ENCODE measurements around the gene TMEM212.

The TMEM212 gene

DNA sequence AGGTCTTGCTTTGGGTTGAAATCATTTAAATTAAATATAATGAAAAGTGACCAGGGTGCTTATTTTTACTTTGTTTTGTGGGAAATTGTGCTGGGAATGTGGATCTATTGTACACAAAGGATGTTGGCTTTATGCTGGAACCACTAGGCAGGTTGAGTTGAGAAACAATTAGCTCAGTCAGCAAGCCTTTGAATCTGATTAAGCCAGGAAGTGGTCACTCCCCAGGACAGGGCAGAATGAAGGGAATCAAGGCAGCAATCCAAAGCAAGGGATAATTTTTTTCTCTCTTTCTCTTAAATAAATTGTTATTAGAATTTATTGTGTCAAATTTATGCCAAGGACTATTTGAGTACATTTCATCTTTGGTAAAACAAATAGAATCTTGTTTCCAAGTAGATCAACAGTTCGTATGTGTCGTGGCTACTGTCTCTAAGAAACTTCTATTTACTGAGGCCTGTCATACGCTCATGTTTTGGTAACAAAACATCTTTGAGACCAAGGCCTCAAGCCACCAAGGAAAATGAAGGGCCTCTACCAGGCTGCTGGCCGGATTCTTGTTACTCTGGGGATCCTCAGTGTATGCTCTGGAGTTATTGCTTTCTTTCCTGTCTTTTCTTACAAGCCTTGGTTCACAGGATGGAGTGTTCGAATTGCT is at the start of gene TMEM212:
TMEM212 (plus strand) TSS at position 486 of the 655 bp plus-strand sequence; CDS start at position 521, 35 bp downstream.
- no peak for FAIRE-seq

DNA sequence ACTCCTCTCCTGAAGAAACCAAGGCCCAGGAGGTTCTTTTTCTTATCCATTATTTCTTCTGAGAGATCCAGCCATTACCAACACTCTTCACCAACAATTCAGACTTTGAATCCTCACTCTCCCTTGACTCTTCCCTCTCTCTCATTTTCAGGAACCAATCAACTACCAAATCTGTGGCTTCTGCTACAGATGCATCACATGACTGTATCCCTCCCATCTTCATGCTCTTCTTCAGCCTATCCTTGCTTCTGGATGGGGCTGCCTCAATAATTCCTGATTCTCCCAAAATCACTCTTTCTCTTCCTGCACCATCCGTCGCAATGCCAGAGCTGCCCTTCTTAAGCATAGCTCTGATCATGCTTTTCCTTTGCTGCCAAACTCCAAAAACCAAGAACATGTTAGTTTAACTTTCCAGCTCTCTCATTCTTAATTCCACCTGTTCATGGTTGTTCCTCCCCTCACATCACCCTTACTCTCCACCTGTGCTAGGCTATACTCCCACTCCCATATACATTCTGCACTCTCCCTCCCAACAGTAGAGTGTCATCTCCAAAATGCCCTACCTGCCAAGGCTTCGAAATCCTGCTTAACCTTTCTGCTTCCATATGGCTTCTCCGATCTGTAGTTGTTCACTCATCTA is 46.4 kb upstream of the TMEM212 start:
- no peak for FAIRE-seq

GRCh38 chr3:171797265-171797679 is 45.9 kb upstream of the TMEM212 start:
- no peak for FAIRE-seq

GRCh38 chr3:171797873-171798272 is 45.3 kb upstream of the TMEM212 start:
- FAIRE-seq: no peak

GRCh38 chr3:171799501-171799900 is 43.6 kb upstream of the TMEM212 start:
- FAIRE-seq: no peak

DNA sequence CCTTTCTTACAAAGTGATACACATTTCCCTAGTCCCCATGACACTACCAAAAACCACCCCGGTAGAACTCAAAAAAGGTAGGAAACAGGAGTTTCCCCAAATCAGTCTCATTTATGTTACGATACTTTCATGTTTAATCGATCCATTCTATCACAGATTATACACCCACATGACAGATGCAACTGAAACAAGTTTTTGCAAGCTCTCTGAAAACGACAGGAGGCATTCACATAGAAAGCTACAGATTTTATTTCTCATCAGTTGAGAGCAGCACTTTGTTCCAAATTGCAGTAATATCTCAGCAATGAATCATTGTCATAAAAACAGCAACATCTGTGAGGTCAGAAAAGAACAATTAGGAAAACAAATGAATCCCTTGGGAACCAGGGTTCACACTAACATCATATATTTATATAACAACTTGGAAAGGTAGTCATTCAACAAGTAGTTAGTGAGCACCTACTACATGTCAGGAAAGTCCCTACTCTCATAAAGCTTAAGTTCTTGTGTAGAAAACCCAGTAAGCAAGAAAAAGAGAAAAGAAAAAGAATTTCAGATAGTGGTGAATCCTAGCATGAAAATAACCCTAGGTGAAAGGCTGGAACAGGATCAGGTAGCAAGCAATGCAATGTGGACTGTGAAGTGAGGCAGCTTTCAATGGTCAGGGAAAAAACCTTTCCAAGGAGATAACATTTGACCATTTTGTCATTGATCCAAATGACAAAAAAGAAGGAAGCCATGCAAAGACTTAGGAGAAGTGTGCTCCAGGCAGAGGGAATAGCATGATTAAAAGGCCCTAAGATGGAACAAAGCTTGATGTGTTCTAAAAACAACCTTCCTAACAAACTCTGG is 41.2 kb upstream of the TMEM212 start:
- FAIRE-seq: no peak

- FAIRE-seq: no peak
Measured at GRCh38 chr3:171802590-171802956, 40.6 kb upstream of the TMEM212 start.

- no peak for FAIRE-seq
Measured at GRCh38 chr3:171803044-171803443, 40.1 kb upstream of the TMEM212 start.

DNA sequence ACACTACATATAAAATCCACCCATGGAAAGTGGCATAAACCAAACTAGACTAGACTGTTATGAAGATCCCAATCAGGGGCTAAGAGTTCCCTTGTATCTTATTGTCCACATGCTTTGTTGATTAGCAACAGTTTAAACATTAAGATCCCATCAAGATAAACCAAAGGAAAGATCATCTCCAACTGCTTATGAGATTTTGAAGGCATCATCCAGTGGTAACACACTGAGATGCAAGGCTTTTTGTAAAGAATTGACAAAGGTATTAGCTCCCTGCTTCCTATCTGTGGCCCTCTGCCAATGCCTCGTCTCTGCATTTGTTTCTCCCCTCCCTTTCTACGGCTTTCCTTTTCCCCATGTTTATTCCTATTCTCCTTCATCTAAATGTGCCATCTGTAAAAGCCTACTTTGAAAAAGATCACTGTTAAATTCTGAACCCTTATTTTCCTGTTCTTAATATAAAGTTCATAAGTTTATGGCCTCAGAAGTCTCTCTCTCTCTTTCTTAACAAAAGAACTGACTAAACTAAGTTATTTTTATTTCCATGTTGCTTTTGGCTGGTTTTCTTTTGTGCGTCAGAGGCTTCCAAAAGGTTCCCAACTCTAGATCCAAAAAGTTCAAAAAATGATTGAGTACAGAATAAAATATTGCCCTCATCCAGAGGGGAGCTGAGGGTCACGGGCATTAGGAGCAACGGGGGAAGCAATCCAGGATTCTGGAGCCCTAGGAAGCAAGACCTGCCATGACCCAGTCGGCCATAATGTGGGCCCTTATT is 38.3 kb upstream of the TMEM212 start:
- no peak for FAIRE-seq

DNA sequence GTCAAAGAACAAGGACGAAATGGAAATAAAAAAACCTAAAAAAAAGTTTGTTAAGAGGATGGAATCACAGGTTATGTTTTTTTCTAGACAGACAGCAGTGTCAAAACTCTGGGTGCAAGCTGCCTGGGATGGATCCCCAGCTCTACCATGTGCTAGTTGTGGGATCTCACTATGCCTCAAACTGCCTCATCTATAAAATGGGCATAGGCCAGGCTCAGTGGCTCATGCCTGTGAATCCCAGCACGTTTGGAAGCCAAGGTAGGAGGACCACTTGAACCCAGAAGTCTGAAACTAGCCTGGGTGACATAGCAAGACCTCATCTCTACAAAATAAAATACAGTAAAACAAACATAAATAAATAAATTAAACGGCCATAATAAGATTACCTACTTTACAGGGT is 37.5 kb upstream of the TMEM212 start:
- no peak for FAIRE-seq

DNA sequence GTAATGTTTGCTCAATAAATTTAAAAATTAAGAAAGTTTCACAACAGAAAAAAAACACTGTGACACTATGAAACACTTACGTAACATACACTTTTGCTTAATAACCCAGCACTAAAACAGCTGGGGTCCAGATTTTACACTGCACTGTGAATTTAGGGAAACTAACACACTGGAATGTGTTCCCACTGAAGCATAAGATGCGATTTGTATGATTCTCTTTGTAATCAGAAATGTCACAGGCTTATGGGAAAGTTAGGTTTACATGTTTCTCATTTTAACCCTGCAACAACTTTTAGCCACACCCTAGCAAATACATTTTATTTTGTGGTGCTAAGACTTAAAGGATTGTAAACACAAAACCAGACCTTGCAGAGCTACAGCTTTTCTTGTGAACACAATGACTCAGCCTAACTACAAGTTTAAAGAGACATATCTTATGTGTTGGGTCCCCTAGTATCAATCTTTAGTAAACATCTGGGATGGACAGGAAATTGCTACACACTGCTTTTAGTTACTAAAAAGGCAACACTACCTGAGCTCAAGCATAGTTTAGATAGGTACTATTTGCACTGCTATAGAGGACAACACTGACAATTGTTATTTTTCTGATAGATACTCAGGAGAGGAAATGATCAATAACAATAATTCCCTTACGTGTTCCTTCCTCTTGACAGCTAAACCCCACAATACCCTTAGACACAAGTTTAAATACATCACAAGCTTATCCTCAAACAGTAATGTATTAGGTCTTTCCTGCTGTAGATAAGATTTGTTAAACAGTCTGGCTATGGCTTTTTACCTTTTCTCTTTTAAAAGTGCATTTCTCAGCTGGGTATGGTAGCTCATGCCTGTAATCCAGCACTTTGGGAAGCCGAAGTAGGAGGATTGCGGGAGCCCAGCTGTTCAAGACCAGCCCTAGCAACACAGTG is 36.7 kb upstream of the TMEM212 start:
- no peak for FAIRE-seq

- FAIRE-seq: no peak
Measured at GRCh38 chr3:171807129-171807675, 35.9 kb upstream of the TMEM212 start.

DNA sequence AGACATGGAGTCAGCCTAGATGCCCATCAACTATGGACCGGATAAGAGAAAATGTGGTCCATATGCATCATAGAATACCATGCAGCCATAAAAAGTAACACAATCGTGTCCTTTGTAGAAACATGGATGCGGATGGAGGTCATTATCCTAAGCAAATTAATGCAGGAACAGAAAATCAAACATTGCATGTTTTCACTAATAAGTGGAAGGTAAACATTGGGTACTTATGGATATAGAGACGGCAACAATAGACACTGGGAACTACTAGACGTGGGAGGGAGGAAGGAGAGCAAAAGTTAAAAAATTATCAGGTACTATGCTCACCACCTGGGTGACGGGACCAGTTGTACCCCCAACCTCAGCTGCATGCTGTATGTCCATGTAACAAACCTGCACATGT is 35.3 kb upstream of the TMEM212 start:
- FAIRE-seq: no peak

DNA sequence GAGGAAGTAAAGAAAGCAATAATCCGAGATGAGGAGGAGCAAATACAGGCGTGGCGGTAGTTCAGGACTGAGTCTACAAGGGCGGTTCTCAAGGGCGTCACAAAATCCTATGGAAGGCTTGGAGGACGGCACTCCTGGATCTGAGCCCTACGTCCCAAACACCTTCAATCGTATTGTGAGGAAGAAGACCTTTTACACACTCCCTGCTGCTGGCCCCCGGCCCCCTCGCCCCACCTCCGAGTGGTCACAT is 33.6 kb upstream of the TMEM212 start:
- FAIRE-seq: no peak

DNA sequence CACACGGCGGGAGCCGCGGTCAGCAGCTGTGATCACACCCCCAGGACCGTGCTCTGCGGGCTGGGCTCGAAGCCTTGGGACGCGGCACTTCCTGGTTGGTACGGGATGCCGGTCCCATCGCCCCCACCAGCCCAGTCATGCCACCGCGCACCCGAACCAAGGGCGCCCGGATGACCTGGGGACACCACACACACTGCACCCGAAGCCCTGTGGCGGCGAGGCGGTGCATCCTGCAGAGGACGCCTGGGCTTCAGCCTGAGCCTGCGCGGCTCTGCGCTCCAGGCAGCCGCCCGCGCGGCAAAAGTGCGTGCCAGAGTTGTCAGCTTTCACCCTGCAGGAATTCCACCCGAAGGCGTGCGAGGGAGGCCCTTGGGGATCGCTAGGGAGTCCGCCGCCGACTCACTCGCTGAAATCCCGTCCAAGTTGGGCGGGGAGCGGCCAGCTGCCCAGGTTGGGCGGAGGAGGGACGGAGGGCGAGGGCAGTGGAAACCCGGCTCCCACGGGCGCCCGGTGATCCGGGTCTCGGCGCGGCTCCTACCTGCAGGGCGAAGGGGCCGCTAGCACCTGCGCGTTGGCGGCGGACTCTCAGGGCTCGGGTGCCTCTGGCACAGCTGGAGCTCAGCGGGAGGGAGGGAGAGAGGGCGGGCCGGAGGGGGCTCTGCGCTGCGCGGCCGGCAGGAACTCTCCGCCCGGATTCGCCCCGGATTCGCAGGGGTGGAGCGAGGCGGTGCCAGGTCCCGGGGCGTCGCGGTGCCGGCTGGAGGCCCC is 33.1 kb upstream of the TMEM212 start, which contains the start of gene PLD1:
PLD1 (minus strand) TSS at position 623 of the 768 bp plus-strand sequence. CDS start 72,432 bp downstream, outside the sequence.
- no peak for FAIRE-seq

- FAIRE-seq: no peak
Measured at GRCh38 chr3:171810629-171811294, 32.4 kb upstream of the TMEM212 start.

GRCh38 chr3:171811295-171811912 is 31.7 kb upstream of the TMEM212 start:
- FAIRE-seq: peak; percentile 85

GRCh38 chr3:171811913-171812335 is 31.2 kb upstream of the TMEM212 start:
- FAIRE-seq: no peak

DNA sequence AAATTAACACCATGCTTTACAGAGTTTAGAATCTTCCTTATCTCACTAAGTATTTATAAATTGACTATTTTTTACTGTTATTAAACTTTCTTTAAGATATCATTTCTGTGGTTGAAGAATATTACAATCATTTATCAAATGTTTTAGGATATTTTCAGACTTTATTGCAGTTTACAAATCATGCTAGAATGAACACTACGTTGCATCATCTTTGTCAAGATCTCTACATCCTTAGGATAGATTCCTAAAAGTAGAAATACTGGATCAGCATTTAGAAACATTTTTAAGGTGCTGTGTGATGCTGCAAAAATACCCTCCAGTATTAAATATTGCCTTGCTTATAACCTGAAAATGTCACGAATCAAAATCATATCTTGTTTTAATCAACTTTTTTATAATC is 30.3 kb upstream of the TMEM212 start:
- FAIRE-seq: no peak

Measured in TTC549 (cell line).